NCI-H1092 (cell line): ENCODE results near the gene ATPAF2.

ENCODE experiments used
- DNase-seq: peaks from one replicate; lab custom pipeline; 2025; lab: John Stamatoyannopoulos, UW

Gene ATPAF2

GRCh38 chr17:17985153-17985552 lies 53.8 kb downstream of the ATPAF2 start:
- DNase-seq, result no peak

GRCh38 chr17:17983776-17984175 lies 55.2 kb downstream of the ATPAF2 start:
- DNase-seq, result no peak

- no peak for DNase-seq
Measured at GRCh38 chr17:17983376-17983775, 55.6 kb downstream of the ATPAF2 start.

- no peak for DNase-seq
Measured at GRCh38 chr17:17982801-17983200, 56.2 kb downstream of the ATPAF2 start.

GRCh38 chr17:17981330-17981729 lies 57.6 kb downstream of the ATPAF2 start:
- no peak for DNase-seq

- DNase-seq, result no peak
Measured at GRCh38 chr17:17979778-17980177, 59.2 kb downstream of the ATPAF2 start.

- no peak for DNase-seq
Measured at GRCh38 chr17:17978481-17979424, 60.2 kb downstream of the ATPAF2 start.

- no peak for DNase-seq
Measured at GRCh38 chr17:17976931-17977570, 61.9 kb downstream of the ATPAF2 start.

GRCh38 chr17:17975436-17975835 lies 63.5 kb downstream of the ATPAF2 start:
- no peak for DNase-seq

GRCh38 chr17:17972952-17973254 lies 66.1 kb downstream of the ATPAF2 start:
- no peak for DNase-seq

- peak; percentile 99 for DNase-seq
Measured at GRCh38 chr17:17972126-17972951, 66.6 kb downstream of the ATPAF2 start, which contains the start of the genes DRC3 and TOM1L2. Gene DRC3, plus strand, starts transcription at chr17:17972862. Its CDS starts 4,737 bp downstream, at chr17:17977599. Gene TOM1L2, minus strand, starts transcription at chr17:17972400. Its CDS starts 87 bp downstream, at chr17:17972313.

- no peak for DNase-seq
Measured at GRCh38 chr17:17971431-17972125, 67.4 kb downstream of the ATPAF2 start.

- no peak for DNase-seq
Measured at GRCh38 chr17:17970699-17971430, 68.1 kb downstream of the ATPAF2 start.
